ENCODE results near the gene C17orf75.

DNA sequence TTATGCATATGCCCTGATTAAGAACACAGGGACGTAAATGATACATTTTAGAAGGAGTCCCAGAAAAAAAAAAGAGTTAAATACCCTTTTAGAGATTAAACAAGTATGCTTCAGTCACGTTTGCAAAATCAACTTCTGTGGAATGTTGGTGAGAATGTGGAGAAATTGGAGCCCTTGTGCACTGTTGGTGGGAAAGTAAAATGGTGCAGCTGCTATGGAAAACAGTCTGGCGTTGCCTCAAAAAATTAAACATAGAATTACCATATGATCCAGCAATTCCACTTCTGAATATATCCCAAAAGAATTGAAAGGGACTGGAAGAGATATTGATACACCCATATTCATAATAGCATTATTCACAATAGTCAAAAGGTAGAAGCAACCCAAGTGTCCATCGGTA, 49.9 kb downstream of the C17orf75 start:
- TF ChIP-seq, protein P1, sequence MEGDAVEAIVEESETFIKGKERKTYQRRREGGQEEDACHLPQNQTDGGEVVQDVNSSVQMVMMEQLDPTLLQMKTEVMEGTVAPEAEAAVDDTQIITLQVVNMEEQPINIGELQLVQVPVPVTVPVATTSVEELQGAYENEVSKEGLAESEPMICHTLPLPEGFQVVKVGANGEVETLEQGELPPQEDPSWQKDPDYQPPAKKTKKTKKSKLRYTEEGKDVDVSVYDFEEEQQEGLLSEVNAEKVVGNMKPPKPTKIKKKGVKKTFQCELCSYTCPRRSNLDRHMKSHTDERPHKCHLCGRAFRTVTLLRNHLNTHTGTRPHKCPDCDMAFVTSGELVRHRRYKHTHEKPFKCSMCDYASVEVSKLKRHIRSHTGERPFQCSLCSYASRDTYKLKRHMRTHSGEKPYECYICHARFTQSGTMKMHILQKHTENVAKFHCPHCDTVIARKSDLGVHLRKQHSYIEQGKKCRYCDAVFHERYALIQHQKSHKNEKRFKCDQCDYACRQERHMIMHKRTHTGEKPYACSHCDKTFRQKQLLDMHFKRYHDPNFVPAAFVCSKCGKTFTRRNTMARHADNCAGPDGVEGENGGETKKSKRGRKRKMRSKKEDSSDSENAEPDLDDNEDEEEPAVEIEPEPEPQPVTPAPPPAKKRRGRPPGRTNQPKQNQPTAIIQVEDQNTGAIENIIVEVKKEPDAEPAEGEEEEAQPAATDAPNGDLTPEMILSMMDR (IDR thresholded peaks at IDR 0.05), result no peak
- TF ChIP-seq POLR2A (IDR thresholded peaks at IDR 0.05), result no peak
